ENCODE results near the gene DCK.
"Not testable (repeated sequence)": the region's sequence is repeated elsewhere in the genome, so short reads cannot be mapped to it uniquely, and the experiment has no call there.

GRCh38 chr4:71001363-71001762, 7.9 kb downstream of the DCK start:
- TF ChIP-seq POLR2AphosphoS5 (IDR thresholded peaks at IDR 0.05; ENCODE audit: low read depth); JUNB (IDR thresholded peaks at IDR 0.05; ENCODE audit: unreplicated experiment); EZH2 (IDR thresholded peaks at IDR 0.05; ENCODE audit: low read depth, unreplicated experiment); REST (IDR thresholded peaks at IDR 0.05; ENCODE audit: unreplicated experiment); CTCF (conservative IDR thresholded peaks at IDR 0.05; ENCODE audit: low read depth in 2 of 2); ZNF331 (CRISPR knock-in tag; IDR thresholded peaks at IDR 0.05; ENCODE audit: low read depth); EZH2phosphoT487 (IDR thresholded peaks at IDR 0.05; ENCODE audit: unreplicated experiment); CREB1 (CRISPR knock-in tag; IDR thresholded peaks at IDR 0.05; ENCODE audit: low read depth); NANOG (IDR thresholded peaks at IDR 0.05; ENCODE audit: borderline replicate concordance); ZNF462 (CRISPR knock-in tag; IDR thresholded peaks at IDR 0.05); STAT1 (IDR thresholded peaks at IDR 0.05; ENCODE audit: unreplicated experiment); ZNF114 (CRISPR knock-in tag; IDR thresholded peaks at IDR 0.05): not testable (repeated sequence)
- TF ChIP-seq, protein P1, sequence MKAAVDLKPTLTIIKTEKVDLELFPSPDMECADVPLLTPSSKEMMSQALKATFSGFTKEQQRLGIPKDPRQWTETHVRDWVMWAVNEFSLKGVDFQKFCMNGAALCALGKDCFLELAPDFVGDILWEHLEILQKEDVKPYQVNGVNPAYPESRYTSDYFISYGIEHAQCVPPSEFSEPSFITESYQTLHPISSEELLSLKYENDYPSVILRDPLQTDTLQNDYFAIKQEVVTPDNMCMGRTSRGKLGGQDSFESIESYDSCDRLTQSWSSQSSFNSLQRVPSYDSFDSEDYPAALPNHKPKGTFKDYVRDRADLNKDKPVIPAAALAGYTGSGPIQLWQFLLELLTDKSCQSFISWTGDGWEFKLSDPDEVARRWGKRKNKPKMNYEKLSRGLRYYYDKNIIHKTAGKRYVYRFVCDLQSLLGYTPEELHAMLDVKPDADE (IDR thresholded peaks at IDR 0.05): not testable (repeated sequence)
